GM13976 (cell line): ENCODE measurements around the gene KIAA1755.

ENCODE experiments used
- DNase-seq: peaks from one replicate; pipeline ENCODE4 v3.0.0; 2012; ENCODE audit warnings: low spot score
- CTCF ChIP-seq: IDR thresholded peaks from 2 replicates; pipeline ENCODE4 v1.5.1; 2012; ENCODE audit warnings: borderline replicate concordance, mild to moderate bottlenecking; ENCODE audit not compliant: insufficient read depth; ENCODE audit errors: extremely low read depth, missing control alignments, control extremely low read depth
- in situ Hi-C: fragments of 300-500 bp; cut with MboI; formaldehyde crosslinking; loops from one replicate; pipeline ENCODE4 v1.12.0; 2022; ENCODE audit warnings: low sequenced_read_pairs, mixed read lengths, inconsistent platforms; ENCODE audit not compliant: unreplicated experiment

KIAA1755 gene

DNA sequence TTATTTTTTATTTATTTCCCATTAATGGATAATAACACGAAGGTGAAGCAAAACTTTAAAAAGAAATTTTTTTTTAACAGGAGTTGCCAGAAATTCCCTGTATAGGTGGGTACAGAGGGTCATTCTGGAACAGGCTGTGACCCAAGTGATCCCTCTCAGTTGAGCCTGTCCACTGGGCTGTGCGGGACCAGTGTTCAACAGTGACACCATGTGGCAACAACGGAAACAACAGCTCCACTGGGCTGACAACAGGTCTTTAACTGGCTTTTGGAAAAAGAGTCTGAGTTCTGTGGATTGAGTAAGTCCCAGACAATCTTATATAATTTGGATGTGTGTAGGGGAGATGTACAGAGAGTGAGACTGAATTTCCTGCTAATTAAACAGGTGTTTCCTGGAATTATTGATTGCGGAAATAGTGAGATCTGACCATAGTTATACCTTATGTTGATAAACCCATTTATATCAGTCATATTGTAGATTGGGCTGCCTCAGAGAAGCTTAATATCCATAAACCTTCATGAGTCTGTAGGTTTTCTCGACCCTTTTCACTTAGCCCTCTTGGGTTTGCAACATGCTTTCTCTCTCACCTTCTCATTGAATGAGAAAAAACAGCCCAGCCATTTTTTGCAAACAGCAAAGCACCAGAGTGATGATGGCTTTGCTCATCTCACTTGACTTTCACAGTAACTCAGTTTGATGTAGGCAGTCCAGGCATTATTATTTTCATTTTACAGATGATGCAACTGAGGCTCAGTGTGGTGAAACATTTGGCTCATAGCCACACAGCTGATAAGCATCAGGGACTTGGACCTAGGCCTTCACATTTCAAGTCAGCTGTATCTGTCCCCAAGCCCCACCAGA is 17.5 kb downstream of the KIAA1755 start:
- no peak for DNase-seq
- in situ Hi-C loops: no loop called here
- peak; percentile 12 for TF ChIP-seq CTCF

GRCh38 chr20:38241201-38241600 is 19.3 kb downstream of the KIAA1755 start:
- TF ChIP-seq CTCF: no peak
- in situ Hi-C loops: no loop called here
- DNase-seq: no peak

DNA sequence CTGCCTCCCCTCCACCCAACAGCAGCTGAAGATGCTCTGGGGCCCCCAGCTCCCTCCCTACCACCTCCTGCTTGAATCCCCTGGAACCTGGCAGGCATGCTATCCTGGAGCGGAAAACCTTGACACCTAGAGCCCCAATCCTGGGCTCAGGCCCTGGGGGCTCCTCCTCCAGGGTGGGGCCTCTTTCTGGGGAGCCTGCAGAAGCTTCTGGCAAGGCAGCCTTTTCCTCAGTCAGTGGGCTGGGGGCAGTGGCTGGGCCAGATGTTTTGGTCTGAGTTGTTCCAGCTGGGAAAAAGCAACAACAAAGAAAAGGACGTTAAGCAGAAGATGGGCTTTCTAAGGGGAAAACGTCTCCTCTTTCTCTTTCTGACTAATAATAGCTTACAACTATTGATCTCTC is 21.1 kb downstream of the KIAA1755 start:
- no peak for TF ChIP-seq CTCF
- DNase-seq: no peak
- in situ Hi-C loops: no loop called here

DNA sequence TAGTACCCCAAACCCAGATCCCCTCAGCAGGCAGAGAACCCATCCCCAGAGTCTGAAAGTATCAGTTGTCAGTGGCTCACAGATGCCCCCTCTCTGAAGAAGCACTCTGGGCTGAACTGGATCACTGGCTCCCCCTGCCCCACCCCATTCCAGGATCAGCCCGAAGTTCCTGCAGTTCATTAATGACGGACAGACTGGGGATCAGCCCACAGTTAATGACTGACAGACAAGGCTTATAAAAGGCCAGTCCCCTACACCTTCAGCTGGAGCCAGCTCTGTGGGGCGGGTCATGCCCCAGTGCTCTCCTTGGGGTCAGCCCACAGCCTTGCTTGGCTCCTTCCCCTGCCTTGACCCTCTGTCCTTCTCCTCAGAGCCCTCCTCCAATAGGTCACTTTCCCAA is 21.7 kb downstream of the KIAA1755 start:
- DNase-seq: no peak
- in situ Hi-C loops: no loop called here

DNA sequence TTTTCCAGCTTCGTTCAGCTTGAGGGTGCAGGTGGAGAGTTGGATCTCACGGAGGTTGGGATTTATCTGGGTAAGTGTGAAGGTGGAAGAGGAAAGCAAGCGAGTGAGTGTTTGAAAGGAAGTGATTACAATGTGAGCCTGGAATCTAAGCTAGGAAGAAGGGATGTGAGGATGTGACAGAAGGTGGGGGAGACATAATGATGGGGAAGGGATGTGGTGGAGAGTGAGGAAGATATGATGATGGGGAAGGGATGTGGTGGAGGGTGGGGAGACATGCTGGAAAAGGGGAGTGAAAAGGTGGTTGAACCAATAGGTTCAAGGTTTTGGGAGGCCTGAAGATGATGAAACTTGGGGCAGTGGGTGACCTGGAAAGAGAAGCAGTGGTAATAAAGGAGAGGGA is 23.2 kb downstream of the KIAA1755 start:
- DNase-seq: no peak
- no peak for TF ChIP-seq CTCF
- in situ Hi-C loops: no loop called here

More for the DNA sequence above, 21.7 kb downstream of the KIAA1755 start:
- TF ChIP-seq CTCF: no peak

DNA sequence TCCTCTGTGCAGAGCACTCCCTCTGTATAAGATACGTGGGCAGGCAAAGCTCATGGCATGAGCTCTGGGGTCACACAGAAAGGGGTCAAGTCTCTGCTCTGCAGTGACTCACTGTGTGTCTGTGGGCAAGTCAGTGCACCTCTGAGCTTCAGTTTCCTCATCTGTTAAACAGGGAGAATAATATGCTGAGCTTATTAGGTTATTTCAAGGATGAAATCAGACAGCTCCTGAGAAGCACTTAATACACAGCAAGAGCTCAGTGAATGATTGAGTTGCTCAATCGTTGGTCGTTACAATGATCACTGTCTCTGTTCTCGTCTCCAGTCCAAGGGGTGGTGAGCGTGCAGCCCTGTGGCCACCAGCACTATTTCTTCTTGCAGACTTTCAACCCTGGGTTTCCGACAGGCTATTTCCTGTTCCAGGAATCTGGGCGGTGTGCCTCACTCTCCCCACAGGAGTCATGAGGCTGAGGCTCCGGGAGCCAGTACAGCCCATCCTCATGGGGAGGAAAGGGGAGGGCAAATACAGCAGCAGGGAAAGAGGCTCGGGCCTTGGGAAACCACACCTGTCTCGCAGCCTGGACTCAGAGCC is 28.9 kb downstream of the KIAA1755 start:
- TF ChIP-seq CTCF: no peak
- DNase-seq: no peak
- in situ Hi-C loops: no loop called here
